ENCODE data around the gene FKBP1C. TPM values are rescaled to one million over a fixed set of nuclear protein-coding genes. Genes with fewer than 3 reads are reported as not detected.
"Not testable (repeated sequence)": the region's sequence is repeated elsewhere in the genome, so short reads cannot be mapped to it uniquely, and the experiment has no call there.

The FKBP1C gene
- total RNA-seq, 3 donors from 2014 or later = 0.32 to 1.1 TPM; not detected in 1

- H3K36me3 ChIP-seq (ENCODE audit: low read depth); H3K9me3 ChIP-seq; intact Hi-C loops (cut with DNase I, micrococcal nuclease); H3K4me1 ChIP-seq (ENCODE audit: low read depth); DNase-seq; H3K4me3 ChIP-seq; ATAC-seq: not testable (repeated sequence)
Observed at GRCh38 chr6:63230027-63230426, 18.8 kb downstream of the FKBP1C start.

GRCh38 chr6:63230511-63230910 is 19.2 kb downstream of the FKBP1C start:
- H3K4me3 ChIP-seq; H3K36me3 ChIP-seq (ENCODE audit: low read depth); H3K9me3 ChIP-seq; H3K4me1 ChIP-seq (ENCODE audit: low read depth); DNase-seq; ATAC-seq; intact Hi-C loops (cut with DNase I, micrococcal nuclease): not testable (repeated sequence)

- no peak for DNase-seq
- no peaks in the 10 kb centered on the region for H3K36me3 ChIP-seq (ENCODE audit: low read depth)
Observed at GRCh38 chr6:63236398-63236817, 25.1 kb downstream of the FKBP1C start.

GRCh38 chr6:63245420-63245819 is 34.2 kb downstream of the FKBP1C start:
- intact Hi-C loops (cut with DNase I, micrococcal nuclease) = no loop called here
- TF ChIP-seq CTCF (IDR thresholded peaks at IDR 0.05) = no peak
- no peak for ATAC-seq

More at GRCh38 chr6:63236398-63236817, 25.1 kb downstream of the FKBP1C start:
- intact Hi-C loops (cut with DNase I, micrococcal nuclease) = no loop called here
- no peak for TF ChIP-seq CTCF (IDR thresholded peaks at IDR 0.05)
- Histone ChIP-seq H3K9me3 (no peaks in the 10 kb centered on the region), H3K4me1 (ENCODE audit: low read depth) (no peaks in the 10 kb centered on the region), H3K4me3 (no peak overlapping the region)
- ATAC-seq = no peak

GRCh38 chr6:63245909-63246308 is 34.6 kb downstream of the FKBP1C start:
- no peak for DNase-seq
- intact Hi-C loops (cut with DNase I, micrococcal nuclease) = no loop called here

More at GRCh38 chr6:63245420-63245819, 34.2 kb downstream of the FKBP1C start:
- no peak for DNase-seq
- Histone ChIP-seq H3K9me3 (no peaks in the 10 kb centered on the region), H3K4me1 (ENCODE audit: low read depth) (no peaks in the 10 kb centered on the region), H3K4me3 (no peak overlapping the region), H3K36me3 (ENCODE audit: low read depth) (no peaks in the 10 kb centered on the region)

GRCh38 chr6:63246581-63246980 is 35.3 kb downstream of the FKBP1C start:
- Histone ChIP-seq H3K4me1 (ENCODE audit: low read depth) (no peaks in the 10 kb centered on the region), H3K4me3 (no peak overlapping the region), H3K36me3 (ENCODE audit: low read depth) (no peaks in the 10 kb centered on the region), H3K9me3 (no peaks in the 10 kb centered on the region)
- DNase-seq (no peak), ATAC-seq (no peak)
- TF ChIP-seq CTCF (IDR thresholded peaks at IDR 0.05) = no peak
- intact Hi-C loops (cut with DNase I, micrococcal nuclease) = no loop called here

More at GRCh38 chr6:63245909-63246308, 34.6 kb downstream of the FKBP1C start:
- no peak overlapping the region for H3K4me3 ChIP-seq
- TF ChIP-seq CTCF (IDR thresholded peaks at IDR 0.05) = no peak
- no peaks in the 10 kb centered on the region for H3K9me3 ChIP-seq
- no peaks in the 10 kb centered on the region for H3K36me3 ChIP-seq (ENCODE audit: low read depth)
- no peak for ATAC-seq
- no peaks in the 10 kb centered on the region for H3K4me1 ChIP-seq (ENCODE audit: low read depth)

- Histone ChIP-seq H3K36me3 (ENCODE audit: low read depth) (no peaks in the 10 kb centered on the region), H3K4me1 (ENCODE audit: low read depth) (no peaks in the 10 kb centered on the region), H3K9me3 (no peaks in the 10 kb centered on the region), H3K4me3 (no peak overlapping the region)
- no peak for TF ChIP-seq CTCF (IDR thresholded peaks at IDR 0.05)
- DNase-seq (no peak), ATAC-seq (no peak)
- intact Hi-C loops (cut with DNase I, micrococcal nuclease) = no loop called here
Observed at GRCh38 chr6:63249875-63250482, 38.7 kb downstream of the FKBP1C start.

Data from mucosa of descending colon (tissue), 3 donors.